Fibroblast of pulmonary artery (primary cell): Measurements from ENCODE around the gene GPR176.

Experiments used
- DNase-seq: peaks from one replicate; pipeline ENCODE4 v3.0.0-alpha.2; 2010; ENCODE audit warnings: low read depth
- H3K4me3 ChIP-seq: replicated peaks from 2 replicates; pipeline ENCODE4 v1.5.1; 2011; ENCODE audit warnings: low read depth, mild to moderate bottlenecking, control low read depth, low read length, moderate library complexity
- CTCF ChIP-seq: IDR thresholded peaks from 2 replicates; pipeline ENCODE4 v1.5.1; 2011; ENCODE audit warnings: mild to moderate bottlenecking, control low read depth, low read length, inconsistent platforms; ENCODE audit errors: missing control alignments

GPR176 gene

GRCh38 chr15:39797407-39797806 is 122.7 kb downstream of the GPR176 start:
- DNase-seq, result no peak
- H3K4me3 ChIP-seq, result no peak overlapping the region
- TF ChIP-seq CTCF, result no peak

GRCh38 chr15:39796601-39797000 is 123.5 kb downstream of the GPR176 start:
- DNase-seq, result no peak
- TF ChIP-seq CTCF, result no peak

GRCh38 chr15:39795486-39795885 is 124.6 kb downstream of the GPR176 start:
- DNase-seq, result no peak
- TF ChIP-seq CTCF, result no peak
- no peak overlapping the region for H3K4me3 ChIP-seq

More at GRCh38 chr15:39796601-39797000, 123.5 kb downstream of the GPR176 start:
- H3K4me3 ChIP-seq, result no peak overlapping the region

GRCh38 chr15:39794954-39795353 is 125.1 kb downstream of the GPR176 start:
- no peak for DNase-seq
- TF ChIP-seq CTCF, result no peak
- H3K4me3 ChIP-seq, result no peak overlapping the region

- DNase-seq, result no peak
- H3K4me3 ChIP-seq, result no peak overlapping the region
- no peak for TF ChIP-seq CTCF
Measured at GRCh38 chr15:39793923-39794322, 126.1 kb downstream of the GPR176 start.

- H3K4me3 ChIP-seq, result no peak overlapping the region
- TF ChIP-seq CTCF, result no peak
- peak; percentile 36 for DNase-seq
Measured at GRCh38 chr15:39792844-39793335, 127.2 kb downstream of the GPR176 start.
